ENCODE measurements around the gene PCGF3.

GRCh38 chr4:712093-712492 lies 6.5 kb downstream of the PCGF3 start:
- TF ChIP-seq ZNF274 (IDR thresholded peaks at IDR 0.05; ENCODE audit: low read depth, low read length) (no peak), SUZ12 (IDR thresholded peaks at IDR 0.05; ENCODE audit: extremely low read depth, insufficient read depth, insufficient read length) (no peak)
